Hippocampal formation (tissue), 2 donors: ENCODE results near the gene PTMA.

Experiments
- DNase-seq, 2 donors: peaks; one replicate each; lab custom pipeline; 2025; lab: John Stamatoyannopoulos, UW

The PTMA gene

GRCh38 chr2:231676243-231676642, 32.1 kb upstream of the PTMA start:
- DNase-seq, result no peak

GRCh38 chr2:231677632-231678104, 30.7 kb upstream of the PTMA start:
- peak; percentile 63 to 84 for DNase-seq

- no peak for DNase-seq
Measured at GRCh38 chr2:231679908-231680284, 28.4 kb upstream of the PTMA start.

- no peak for DNase-seq
Measured at GRCh38 chr2:231680285-231680991, 27.9 kb upstream of the PTMA start.

GRCh38 chr2:231680992-231681852, 27.1 kb upstream of the PTMA start:
- peak; percentile 66 to 81 for DNase-seq

- DNase-seq, result no peak
Measured at GRCh38 chr2:231682603-231683291, 25.6 kb upstream of the PTMA start.

- peak; percentile 52 to 75 for DNase-seq
Measured at GRCh38 chr2:231683292-231684235, 24.8 kb upstream of the PTMA start.

- DNase-seq, result peak; percentile 82 to 88
Measured at GRCh38 chr2:231684314-231685223, 23.8 kb upstream of the PTMA start.

GRCh38 chr2:231685349-231686191, 22.8 kb upstream of the PTMA start:
- peak; percentile 89 to 91 for DNase-seq

- DNase-seq, result no peak
Measured at GRCh38 chr2:231686192-231687100, 21.9 kb upstream of the PTMA start.

- DNase-seq, result peak; percentile 67 to 82
Measured at GRCh38 chr2:231687133-231687852, 21.0 kb upstream of the PTMA start.

- no peak for DNase-seq
Measured at GRCh38 chr2:231687961-231688360, 20.4 kb upstream of the PTMA start.

- peak in 1 of 2 donors; percentile 38 for DNase-seq
Measured at GRCh38 chr2:231688719-231689118, 19.6 kb upstream of the PTMA start.

- no peak for DNase-seq
Measured at GRCh38 chr2:231689124-231689893, 19.0 kb upstream of the PTMA start.

- DNase-seq, result no peak
Measured at GRCh38 chr2:231691251-231691772, 17.0 kb upstream of the PTMA start.

GRCh38 chr2:231692847-231693246, 15.5 kb upstream of the PTMA start:
- no peak for DNase-seq
